Suppressor macrophage treated with lipopolysaccharide for 1 hour (primary cell): ENCODE results near the gene MYRF.

ENCODE experiments used
- DNase-seq, 3 donors: peaks; one replicate each; pipeline ENCODE4 v3.0.0-alpha.2; 2020 to 2022

The MYRF gene

GRCh38 chr11:61828379-61828628 is 75.9 kb downstream of the MYRF start:
- DNase-seq = no peak

- peak; percentile 36 to 71 (median 55) for DNase-seq
These were observed 76.4 kb downstream of the MYRF start for GRCh38 chr11:61828629-61829407.

GRCh38 chr11:61829806-61830205 is 77.4 kb downstream of the MYRF start:
- no peak for DNase-seq

- no peak for DNase-seq
These were observed 78.0 kb downstream of the MYRF start for GRCh38 chr11:61830237-61831105.

- no peak for DNase-seq
These were observed 79.8 kb downstream of the MYRF start for GRCh38 chr11:61832207-61832606.

GRCh38 chr11:61832754-61833153 is 80.3 kb downstream of the MYRF start:
- DNase-seq = no peak

- DNase-seq = no peak
These were observed 81.0 kb downstream of the MYRF start for GRCh38 chr11:61833471-61833870.

- no peak for DNase-seq
These were observed 81.5 kb downstream of the MYRF start for GRCh38 chr11:61833926-61834277.

GRCh38 chr11:61834278-61835048 is 82.0 kb downstream of the MYRF start:
- peak; percentile 74 to 90 (median 90) for DNase-seq

- no peak for DNase-seq
These were observed 83.8 kb downstream of the MYRF start for GRCh38 chr11:61836193-61836592.

- no peak for DNase-seq
These were observed 85.1 kb downstream of the MYRF start for GRCh38 chr11:61837411-61838005.
